K562 (cell line): Measurements from ENCODE around the gene FGF2.

ENCODE experiments used
- CBX1 ChIP-seq: sonication (generic); IDR thresholded peaks from 2 replicates; pipeline ENCODE4 v1.6.1; 2016; ENCODE audit warnings: antibody characterized with exemption, low read depth, mild to moderate bottlenecking
- FOSL1 ChIP-seq: fragments of 200-800 bp; sonication (Bioruptor generic); conservative IDR thresholded peaks from 2 replicates; pipeline ENCODE4 v1.6.1; 2016; ENCODE audit warnings: missing genetic modification characterization, missing compliant biosample characterization
- POLR2AphosphoS2 ChIP-seq: IDR thresholded peaks from 2 replicates; pipeline ENCODE4 v1.6.1; 2012; ENCODE audit warnings: low read length, improper control_type of control experiment
- RNF2 ChIP-seq: sonication (generic); IDR thresholded peaks from 2 replicates; pipeline ENCODE4 v1.6.1; 2016
- SMC3 ChIP-seq: conservative IDR thresholded peaks from 2 replicates; pipeline ENCODE4 v1.6.1; 2011; ENCODE audit warnings: low read depth, low read length, improper control_type of control experiment; ENCODE audit not compliant: insufficient read depth
- U2AF2 ChIP-seq: fragments of 200-400 bp; formaldehyde crosslinking; optimal IDR thresholded peaks from 2 replicates; pipeline ENCODE3; 2017; ENCODE audit warnings: low read depth, mild to moderate bottlenecking, low read length
- ZNF239 ChIP-seq: fragments of 250-450 bp; sonication (Bioruptor Pico); IDR thresholded peaks from 2 replicates; pipeline ENCODE4 v1.4.0; 2020; ENCODE audit warnings: mild to moderate bottlenecking
- TF ChIP-seq, protein P1 (sequence below), 3 experiments: IDR thresholded peaks in 2 of 3; conservative IDR thresholded peaks in 1 of 3; 2 replicates each; pipeline ENCODE4 v1.5.1; 2011 to 2012; ENCODE audit warnings: low read length in 3 of 3, mild to moderate bottlenecking in 3 of 3, control low read depth in 2 of 3, improper control_type of control experiment in 1 of 3, inconsistent platforms in 1 of 3, low read depth in 1 of 3, mixed read lengths in 1 of 3, moderate library complexity in 1 of 3; ENCODE audit not compliant: insufficient read depth in 2 of 3
- TF ChIP-seq, protein P2 (sequence below): fragments of 250-450 bp; sonication (Bioruptor Pico); IDR thresholded peaks from 2 replicates; pipeline ENCODE4 v1.5.0; 2020; ENCODE audit warnings: mild to moderate bottlenecking, borderline replicate concordance

DNA sequence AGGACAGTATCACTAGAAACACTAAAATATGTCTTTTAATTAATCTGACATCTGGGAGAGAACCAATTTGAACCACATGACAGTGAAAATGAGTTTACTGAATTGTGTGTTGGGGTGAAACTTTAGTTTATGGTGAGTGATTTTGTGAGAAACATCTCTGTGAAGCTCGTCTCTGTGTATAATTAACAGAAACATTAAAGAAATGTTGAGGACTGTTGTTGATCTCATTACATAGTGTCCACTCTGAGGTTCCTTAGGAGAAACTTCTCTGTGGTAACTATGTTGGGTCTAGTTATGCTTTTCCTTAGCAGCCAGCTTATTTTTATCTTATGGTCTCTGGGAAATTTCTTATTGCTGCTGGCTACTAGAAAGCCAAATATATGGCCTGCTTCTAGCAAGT, 15.8 kb downstream of the FGF2 start:
- TF ChIP-seq CBX1 (no peak), ZNF239 (CRISPR knock-in tag) (no peak), POLR2AphosphoS2 (no peak), FOSL1 (tag) (no peak), SMC3 (no peak), U2AF2 (no peak), RNF2 (no peak)
- TF ChIP-seq, protein P1, sequence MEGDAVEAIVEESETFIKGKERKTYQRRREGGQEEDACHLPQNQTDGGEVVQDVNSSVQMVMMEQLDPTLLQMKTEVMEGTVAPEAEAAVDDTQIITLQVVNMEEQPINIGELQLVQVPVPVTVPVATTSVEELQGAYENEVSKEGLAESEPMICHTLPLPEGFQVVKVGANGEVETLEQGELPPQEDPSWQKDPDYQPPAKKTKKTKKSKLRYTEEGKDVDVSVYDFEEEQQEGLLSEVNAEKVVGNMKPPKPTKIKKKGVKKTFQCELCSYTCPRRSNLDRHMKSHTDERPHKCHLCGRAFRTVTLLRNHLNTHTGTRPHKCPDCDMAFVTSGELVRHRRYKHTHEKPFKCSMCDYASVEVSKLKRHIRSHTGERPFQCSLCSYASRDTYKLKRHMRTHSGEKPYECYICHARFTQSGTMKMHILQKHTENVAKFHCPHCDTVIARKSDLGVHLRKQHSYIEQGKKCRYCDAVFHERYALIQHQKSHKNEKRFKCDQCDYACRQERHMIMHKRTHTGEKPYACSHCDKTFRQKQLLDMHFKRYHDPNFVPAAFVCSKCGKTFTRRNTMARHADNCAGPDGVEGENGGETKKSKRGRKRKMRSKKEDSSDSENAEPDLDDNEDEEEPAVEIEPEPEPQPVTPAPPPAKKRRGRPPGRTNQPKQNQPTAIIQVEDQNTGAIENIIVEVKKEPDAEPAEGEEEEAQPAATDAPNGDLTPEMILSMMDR (IDR thresholded peaks at IDR 0.05 in 2 of 3, conservative IDR thresholded peaks at IDR 0.05 in 1 of 3; ENCODE audit: insufficient read depth in 2 of 3, low read depth in 1 of 3, low read length in 3 of 3) = no peak
- TF ChIP-seq, protein P2, sequence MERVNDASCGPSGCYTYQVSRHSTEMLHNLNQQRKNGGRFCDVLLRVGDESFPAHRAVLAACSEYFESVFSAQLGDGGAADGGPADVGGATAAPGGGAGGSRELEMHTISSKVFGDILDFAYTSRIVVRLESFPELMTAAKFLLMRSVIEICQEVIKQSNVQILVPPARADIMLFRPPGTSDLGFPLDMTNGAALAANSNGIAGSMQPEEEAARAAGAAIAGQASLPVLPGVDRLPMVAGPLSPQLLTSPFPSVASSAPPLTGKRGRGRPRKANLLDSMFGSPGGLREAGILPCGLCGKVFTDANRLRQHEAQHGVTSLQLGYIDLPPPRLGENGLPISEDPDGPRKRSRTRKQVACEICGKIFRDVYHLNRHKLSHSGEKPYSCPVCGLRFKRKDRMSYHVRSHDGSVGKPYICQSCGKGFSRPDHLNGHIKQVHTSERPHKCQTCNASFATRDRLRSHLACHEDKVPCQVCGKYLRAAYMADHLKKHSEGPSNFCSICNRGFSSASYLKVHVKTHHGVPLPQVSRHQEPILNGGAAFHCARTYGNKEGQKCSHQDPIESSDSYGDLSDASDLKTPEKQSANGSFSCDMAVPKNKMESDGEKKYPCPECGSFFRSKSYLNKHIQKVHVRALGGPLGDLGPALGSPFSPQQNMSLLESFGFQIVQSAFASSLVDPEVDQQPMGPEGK (CRISPR knock-in tag) = no peak
